SK-N-MC (cell line): ENCODE results near the gene FAM53B.
"Not testable (repeated sequence)": the region's sequence is repeated elsewhere in the genome, so short reads cannot be mapped to it uniquely, and the experiment has no call there.

Experiments used
- DNase-seq: peaks from one replicate; pipeline ENCODE4 v3.0.0-alpha.2; 2011; ENCODE audit warnings: low read depth, low spot score
- H3K27ac ChIP-seq: fragments of 200-600 bp; sonication (generic); 2 replicates; pipeline ENCODE4 v1.5.1; 2016; ENCODE audit warnings: mixed run types
- H3K36me3 ChIP-seq: fragments of 200-600 bp; sonication (generic); 2 replicates; pipeline ENCODE4 v1.6.1; 2017; ENCODE audit warnings: antibody characterized with exemption, low read length, mixed read lengths; ENCODE audit not compliant: insufficient read depth
- H3K4me3 ChIP-seq: fragments of 200-600 bp; sonication (generic); 2 replicates; pipeline ENCODE4 v1.5.1; 2016
- H3K9ac ChIP-seq: fragments of 200-600 bp; sonication (generic); 2 replicates; pipeline ENCODE4 v1.8.0; 2017; ENCODE audit warnings: mixed run types, mixed read lengths; ENCODE audit not compliant: insufficient read length
- H3K9me3 ChIP-seq: fragments of 200-600 bp; sonication (generic); 2 replicates; pipeline ENCODE4 v1.6.1; 2017; ENCODE audit warnings: low read depth, mild to moderate bottlenecking, antibody characterized with exemption, low read length, moderate library complexity, mixed read lengths
- EZH2 ChIP-seq: fragments of 200-600 bp; sonication (generic); IDR thresholded peaks from one replicate; pipeline ENCODE4 v1.6.1; 2017; ENCODE audit warnings: antibody characterized with exemption
- FOXP2 ChIP-seq: optimal IDR thresholded peaks from 2 replicates; pipeline ENCODE3; 2011; ENCODE audit warnings: mild to moderate bottlenecking, moderate library complexity; ENCODE audit not compliant: insufficient read depth; ENCODE audit errors: extremely low read length, control extremely low read depth
- POLR2AphosphoS5 ChIP-seq: IDR thresholded peaks from 2 replicates; pipeline ENCODE4 v1.6.1; 2012; ENCODE audit warnings: mild to moderate bottlenecking, low read depth, low read length, borderline replicate concordance

Gene FAM53B

GRCh38 chr10:124756156-124756903 is 12.2 kb upstream of the FAM53B start:
- H3K4me3 ChIP-seq, result 0 out of 2 replicates have a peak overlapping the region, but pooled peaks have one; percentile 15
- TF ChIP-seq POLR2AphosphoS5 (no peak), EZH2 (no peak)
- H3K9me3 ChIP-seq, result no peaks in the 10 kb centered on the region
- no peak overlapping the region for H3K9ac ChIP-seq
- H3K36me3 ChIP-seq, result 0 out of 2 replicates have a peak, but pooled peaks cover 4% of the 10 kb centered on the region
- no peak for DNase-seq
- H3K27ac ChIP-seq, result peak overlapping the region; percentile 68

GRCh38 chr10:124755581-124755980 is 11.4 kb upstream of the FAM53B start:
- no peak overlapping the region for H3K4me3 ChIP-seq
- H3K9ac ChIP-seq, result no peak overlapping the region
- no peaks in the 10 kb centered on the region for H3K9me3 ChIP-seq
- TF ChIP-seq EZH2, result no peak
- TF ChIP-seq FOXP2, result no peak
- TF ChIP-seq POLR2AphosphoS5, result no peak
- DNase-seq, result no peak
- H3K36me3 ChIP-seq, result 0 out of 2 replicates have a peak, but pooled peaks cover 4% of the 10 kb centered on the region
- no peak overlapping the region for H3K27ac ChIP-seq

- Histone ChIP-seq H3K27ac (no peak overlapping the region), H3K9me3 (no peaks in the 10 kb centered on the region), H3K9ac (no peak overlapping the region), H3K36me3 (no peaks in the 10 kb centered on the region), H3K4me3 (no peak overlapping the region)
- no peak for DNase-seq
- TF ChIP-seq FOXP2, result no peak
- TF ChIP-seq EZH2, result no peak
These were observed 10.0 kb upstream of the FAM53B start for GRCh38 chr10:124754227-124754626.

GRCh38 chr10:124748953-124749645 is 4.9 kb upstream of the FAM53B start:
- DNase-seq, result no peak
- H3K9me3 ChIP-seq, result no peaks in the 10 kb centered on the region
- H3K9ac ChIP-seq, result no peak overlapping the region
- no peak overlapping the region for H3K4me3 ChIP-seq
- no peak for TF ChIP-seq POLR2AphosphoS5
- no peak for TF ChIP-seq FOXP2
- no peak for TF ChIP-seq EZH2
- no peak overlapping the region for H3K27ac ChIP-seq
- no peaks in the 10 kb centered on the region for H3K36me3 ChIP-seq

- H3K4me3 ChIP-seq, result no peak overlapping the region
- no peaks in the 10 kb centered on the region for H3K36me3 ChIP-seq
- H3K9me3 ChIP-seq, result no peaks in the 10 kb centered on the region
- H3K9ac ChIP-seq, result no peak overlapping the region
- DNase-seq, result no peak
- H3K27ac ChIP-seq, result no peak overlapping the region
- TF ChIP-seq FOXP2, result no peak
- no peak for TF ChIP-seq EZH2
- TF ChIP-seq POLR2AphosphoS5, result no peak
These were observed 4.0 kb upstream of the FAM53B start for GRCh38 chr10:124748166-124748565.

- no peak overlapping the region for H3K4me3 ChIP-seq
- no peak for DNase-seq
- TF ChIP-seq POLR2AphosphoS5 (no peak), FOXP2 (no peak), EZH2 (no peak)
- no peaks in the 10 kb centered on the region for H3K36me3 ChIP-seq
- no peak overlapping the region for H3K9ac ChIP-seq
- H3K9me3 ChIP-seq, result no peaks in the 10 kb centered on the region
- no peak overlapping the region for H3K27ac ChIP-seq
These were observed 3.6 kb upstream of the FAM53B start for GRCh38 chr10:124747745-124748144.

- Histone ChIP-seq H3K36me3 (no peaks in the 10 kb centered on the region), H3K9ac (no peak overlapping the region), H3K4me3 (no peak overlapping the region), H3K27ac (no peak overlapping the region), H3K9me3 (no peaks in the 10 kb centered on the region)
- DNase-seq, result no peak
- TF ChIP-seq FOXP2, result no peak
- no peak for TF ChIP-seq EZH2
- TF ChIP-seq POLR2AphosphoS5, result no peak
These were observed 2.8 kb upstream of the FAM53B start for GRCh38 chr10:124746992-124747391.

GRCh38 chr10:124746447-124746846 is 2.3 kb upstream of the FAM53B start:
- not testable (repeated sequence) for H3K9ac ChIP-seq, H3K9me3 ChIP-seq, H3K27ac ChIP-seq, DNase-seq, H3K4me3 ChIP-seq, H3K36me3 ChIP-seq

- no peak overlapping the region for H3K27ac ChIP-seq
These were observed 1.5 kb upstream of the FAM53B start for GRCh38 chr10:124745673-124746072.

More at GRCh38 chr10:124745673-124746072, 1.5 kb upstream of the FAM53B start:
- Histone ChIP-seq H3K4me3 (no peak overlapping the region), H3K9ac (no peak overlapping the region), H3K36me3 (no peaks in the 10 kb centered on the region), H3K9me3 (no peaks in the 10 kb centered on the region)
- no peak for TF ChIP-seq POLR2AphosphoS5
- no peak for TF ChIP-seq EZH2
- no peak for TF ChIP-seq FOXP2
- DNase-seq, result no peak
